Transverse colon (tissue), 4 donors: ENCODE data around the gene RTN4RL1.

ENCODE experiments used
- CTCF ChIP-seq, 5 experiments: fragments of 200-600 bp in 3 of 5; fragments of 450-650 bp in 2 of 5; sonication (generic) in 3 of 5; IDR thresholded peaks; 1 replicate in 2 of 5; 2 replicates in 3 of 5; pipeline ENCODE4 v1.5.1; 2016 to 2017; ENCODE audit warnings: antibody characterized with exemption in 5 of 5, inconsistent platforms in 3 of 5, mild to moderate bottlenecking in 2 of 5, moderate library complexity in 1 of 5
- EP300 ChIP-seq: sonication (generic); formaldehyde crosslinking; IDR thresholded peaks from one replicate; pipeline ENCODE4 v1.6.1; 2017; ENCODE audit warnings: antibody characterized with exemption, low read depth
- POLR2A ChIP-seq: fragments of 450-650 bp; IDR thresholded peaks from one replicate; pipeline ENCODE4 v1.6.1; 2016; ENCODE audit warnings: antibody characterized with exemption, mild to moderate bottlenecking, moderate library complexity
- POLR2AphosphoS5 ChIP-seq, 3 donors: sonication (generic); formaldehyde crosslinking; IDR thresholded peaks; one replicate each; pipeline ENCODE4 v1.6.1; 2016; ENCODE audit warnings: antibody characterized with exemption in 3 of 3

- TF ChIP-seq CTCF (IDR thresholded peaks at IDR 0.05) (no peak), EP300 (no peak), POLR2A (no peak), POLR2AphosphoS5 (IDR thresholded peaks at IDR 0.05) (no peak)
Observed at GRCh38 chr17:2037155-2037554, 12.0 kb upstream of the RTN4RL1 start.
